Lower leg skin (tissue), 4 donors: ENCODE data around the gene GTSE1. TPM values are rescaled to one million over a fixed set of nuclear protein-coding genes. Genes with fewer than 3 reads are reported as not detected.

ENCODE experiments used
- DNase-seq, 2 donors: peaks; one replicate each; pipeline ENCODE4 v3.0.0-alpha.2; 2019; ENCODE audit warnings: low spot score in 2 of 2
- H3K4me3 ChIP-seq: fragments of 200-600 bp; sonication (generic); 2 replicates; pipeline ENCODE4 v1.5.1; 2017; ENCODE audit warnings: mild to moderate bottlenecking, low read depth; ENCODE audit not compliant: poor library complexity, severe bottlenecking
- CTCF ChIP-seq, 3 donors: fragments of 450-650 bp; IDR thresholded peaks; one replicate each; pipeline ENCODE4 v1.5.1; 2016; ENCODE audit warnings: antibody characterized with exemption in 3 of 3, mild to moderate bottlenecking in 3 of 3, moderate library complexity in 2 of 3
- POLR2A ChIP-seq, 2 donors: fragments of 450-650 bp; IDR thresholded peaks; one replicate each; pipeline ENCODE4 v1.6.1; 2016 to 2017; ENCODE audit warnings: antibody characterized with exemption in 2 of 2, mild to moderate bottlenecking in 1 of 2, moderate library complexity in 1 of 2
- WGBS, 2 donors: methylation state at CpG; one replicate each; pipeline ENCODE4 v1.1.5; 2018; 5-methylcytosine and 5-hydroxymethylcytosine counted together
- intact Hi-C: fragments of 100-400 bp; cut with DNase I; formaldehyde crosslinking; loops from one replicate; pipeline ENCODE4 v1.15.0; 2023; ENCODE audit warnings: low total_unique reads
- total RNA-seq, 4 donors: library from RNA; depleted of rRNA; stranded (reverse); fragments of >200 nt; gene quantifications; one replicate each; pipeline ENCODE4 v1.1.0, GENCODE V29; 2016

The GTSE1 gene
- total RNA-seq, 4 donors from 2014 or later, result 0.44 to 1.5 (median 0.91) TPM

GRCh38 chr22:46295277-46295971 lies 1.2 kb upstream of the GTSE1 start:
- DNase-seq, result no peak
- TF ChIP-seq POLR2A (IDR thresholded peaks at IDR 0.05) (no peak), CTCF (IDR thresholded peaks at IDR 0.05) (no peak)
- H3K4me3 ChIP-seq, result no peak overlapping the region
- WGBS, 2 donors, result 85 to 90% methylated on average over 4 of the region's 4 CpGs
- intact Hi-C loops, result no loop called here

GRCh38 chr22:46297151-46297812 lies 612 bp downstream of the GTSE1 start:
- 5 to 10% methylated on average over 18 to 31 of the region's 32 CpGs for WGBS, 2 donors
- peak overlapping the region; percentile 26 for H3K4me3 ChIP-seq
- DNase-seq, result no peak
- TF ChIP-seq POLR2A (IDR thresholded peaks at IDR 0.05) (no peak), CTCF (IDR thresholded peaks at IDR 0.05) (no peak)
- intact Hi-C loops, result no loop called here

DNA sequence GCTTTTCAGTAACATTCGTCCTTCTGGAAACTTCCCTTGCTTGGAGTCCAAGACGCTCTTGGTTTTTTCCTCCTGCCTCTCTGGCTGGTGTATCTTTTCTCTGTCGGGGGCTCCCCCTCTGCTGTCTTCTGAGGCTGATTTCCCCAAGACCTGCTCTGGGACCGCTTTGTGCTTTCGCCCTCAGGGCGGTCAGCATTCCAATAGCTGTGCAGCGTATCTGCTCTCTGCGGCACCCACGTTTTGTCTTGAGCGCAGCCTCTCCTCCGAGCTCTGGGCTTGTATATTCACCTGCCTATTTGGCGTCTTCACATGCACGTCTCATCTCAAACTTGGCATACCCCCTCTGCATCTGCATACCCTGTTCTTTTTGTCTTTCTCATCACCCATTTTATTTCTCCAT lies 2.4 kb downstream of the GTSE1 start:
- TF ChIP-seq CTCF (IDR thresholded peaks at IDR 0.05) (no peak), POLR2A (IDR thresholded peaks at IDR 0.05) (no peak)
- no peak for DNase-seq
- 93% methylated on average over 13 of the region's 13 CpGs for WGBS, 2 donors
- intact Hi-C loops, result no loop called here
- H3K4me3 ChIP-seq, result no peak overlapping the region

DNA sequence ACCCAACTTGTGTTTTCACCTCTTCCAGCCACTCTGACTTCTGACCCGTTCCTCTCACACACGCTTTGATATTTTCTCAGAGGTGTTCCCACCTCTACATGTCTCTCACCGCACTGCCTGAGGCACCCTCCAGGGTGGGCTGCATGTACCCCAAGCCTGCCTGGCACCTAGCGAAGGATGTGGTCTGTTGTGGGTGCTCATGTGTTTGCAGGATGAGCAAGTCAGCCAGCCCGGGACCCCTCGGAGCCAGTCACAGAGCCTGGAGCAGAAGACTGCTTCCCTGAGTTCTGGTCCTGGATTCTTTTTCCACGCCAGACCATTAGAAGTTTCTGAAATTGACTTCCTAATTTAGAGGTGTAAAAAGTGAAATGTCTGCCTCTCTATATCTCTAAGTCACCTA lies 3.8 kb downstream of the GTSE1 start:
- WGBS, 2 donors, result 93 to 95% methylated on average over 7 of the region's 7 CpGs
- no peak for DNase-seq
- H3K4me3 ChIP-seq, result no peak overlapping the region
- intact Hi-C loops, result no loop called here
- TF ChIP-seq CTCF (IDR thresholded peaks at IDR 0.05) (no peak), POLR2A (IDR thresholded peaks at IDR 0.05) (no peak)

GRCh38 chr22:46303347-46303965 lies 6.8 kb downstream of the GTSE1 start:
- intact Hi-C loops, result no loop called here
- DNase-seq, result no peak
- 84 to 86% methylated on average over 7 of the region's 7 CpGs for WGBS, 2 donors
- H3K4me3 ChIP-seq, result no peak overlapping the region
- TF ChIP-seq CTCF (IDR thresholded peaks at IDR 0.05), result no peak
- no peak for TF ChIP-seq POLR2A (IDR thresholded peaks at IDR 0.05)
